Measurements from ENCODE around the gene LAMA3.

LAMA3 gene

DNA sequence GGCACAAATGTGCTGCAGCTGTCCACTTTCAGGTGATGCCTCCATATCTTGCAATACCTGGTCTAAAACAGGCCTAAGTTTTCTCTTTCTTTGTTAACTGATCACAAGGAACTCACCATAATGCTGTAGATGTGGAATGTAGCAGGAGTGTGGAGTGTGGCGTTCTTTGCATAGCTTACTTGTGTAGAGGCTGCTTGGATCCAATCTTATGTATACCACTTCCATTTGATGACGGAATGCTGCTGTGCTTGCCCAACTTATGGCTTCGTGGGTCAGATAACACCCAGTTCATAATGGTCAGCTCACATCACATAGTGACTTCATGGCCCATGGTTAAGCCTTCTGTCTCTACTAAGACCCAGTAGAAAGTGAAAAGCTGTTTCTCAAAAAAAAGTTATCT lies 114.5 kb downstream of the LAMA3 start:
- Histone ChIP-seq H3K4me1 (ENCODE audit: control insufficient read depth, insufficient read depth, low read length) (no peaks in the 10 kb centered on the region), H3K4me3 (ENCODE audit: low read depth, low read length) (no peak overlapping the region), H3K27ac (ENCODE audit: extremely low read depth, low read depth, low read length) (no peak overlapping the region), H3K36me3 (ENCODE audit: control insufficient read depth in 2 of 2, insufficient read depth in 1 of 2, low read length in 2 of 2) (peaks cover 15 to 17% of the 10 kb centered on the region in 2 experiments; a peak in 2 of 3 replicates), H3K9me3 (ENCODE audit: control insufficient read depth, insufficient read depth, low read depth, low read length) (no peaks in the 10 kb centered on the region)
- TF ChIP-seq ZNF701 (tag by site-specific recombination; IDR thresholded peaks at IDR 0.05): no peak
- TF ChIP-seq, protein P1, sequence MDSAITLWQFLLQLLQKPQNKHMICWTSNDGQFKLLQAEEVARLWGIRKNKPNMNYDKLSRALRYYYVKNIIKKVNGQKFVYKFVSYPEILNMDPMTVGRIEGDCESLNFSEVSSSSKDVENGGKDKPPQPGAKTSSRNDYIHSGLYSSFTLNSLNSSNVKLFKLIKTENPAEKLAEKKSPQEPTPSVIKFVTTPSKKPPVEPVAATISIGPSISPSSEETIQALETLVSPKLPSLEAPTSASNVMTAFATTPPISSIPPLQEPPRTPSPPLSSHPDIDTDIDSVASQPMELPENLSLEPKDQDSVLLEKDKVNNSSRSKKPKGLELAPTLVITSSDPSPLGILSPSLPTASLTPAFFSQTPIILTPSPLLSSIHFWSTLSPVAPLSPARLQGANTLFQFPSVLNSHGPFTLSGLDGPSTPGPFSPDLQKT (IDR thresholded peaks at IDR 0.05; ENCODE audit: borderline replicate concordance, low read depth, low read length): no peak
- TF ChIP-seq ZFP69B (tag by site-specific recombination; IDR thresholded peaks at IDR 0.05): no peak
- CTCF ChIA-PET: no interaction called here
- POLR2A ChIA-PET: interaction anchor here (0.5 kb wide), 1 partner anchor 130 kb away, joined by 6 read pairs; no protein-coding TSS in a partner anchor

DNA sequence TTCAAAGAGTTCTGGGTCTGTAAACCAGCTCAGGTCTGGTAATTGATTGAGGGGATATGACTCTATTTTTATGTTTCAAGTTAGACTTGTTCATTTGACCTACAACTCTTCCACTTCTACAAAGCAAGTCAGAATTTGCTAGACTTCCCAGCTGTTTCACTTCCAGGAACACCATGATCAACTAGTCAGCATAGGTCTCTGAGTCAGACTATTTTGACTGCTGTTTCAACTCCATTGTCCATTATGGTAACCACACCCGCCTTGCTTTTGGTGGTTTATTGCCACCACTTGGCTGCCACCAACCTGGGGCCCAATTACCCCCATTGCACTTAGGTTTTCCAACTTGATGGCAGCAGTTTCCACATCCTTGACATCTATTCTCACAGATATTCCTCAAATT lies 116.6 kb downstream of the LAMA3 start:
- peaks cover 10 to 30% of the 10 kb centered on the region in 2 experiments; a peak in 2 of 3 replicates for H3K36me3 ChIP-seq (ENCODE audit: control insufficient read depth in 2 of 2, insufficient read depth in 1 of 2, low read length in 2 of 2)
- POLR2A ChIA-PET: no interaction called here

More for the DNA sequence above, 116.6 kb downstream of the LAMA3 start:
- Histone ChIP-seq H3K27ac (ENCODE audit: extremely low read depth, low read depth, low read length) (no peak overlapping the region), H3K4me3 (ENCODE audit: low read depth, low read length) (no peak overlapping the region), H3K4me1 (ENCODE audit: control insufficient read depth, insufficient read depth, low read length) (no peaks in the 10 kb centered on the region), H3K9me3 (ENCODE audit: control insufficient read depth, insufficient read depth, low read depth, low read length) (no peaks in the 10 kb centered on the region)
- CTCF ChIA-PET: interaction anchor here (1.0 to 1.4 kb wide), 3 partner anchors 85 to 307 kb away, joined by 3 to 5 read pairs (median 3); no protein-coding TSS in a partner anchor
- TF ChIP-seq ZNF16 (tag by site-specific recombination; IDR thresholded peaks at IDR 0.05; ENCODE audit: low read depth) (no peak), ZNF48 (tag by site-specific recombination; IDR thresholded peaks at IDR 0.05) (no peak), ZNF223 (tag by site-specific recombination; IDR thresholded peaks at IDR 0.05) (no peak), ZNF211 (tag by site-specific recombination; IDR thresholded peaks at IDR 0.05; ENCODE audit: low read depth) (no peak), ZNF248 (tag by site-specific recombination; IDR thresholded peaks at IDR 0.05) (no peak), ZNF24 (tag by site-specific recombination; IDR thresholded peaks at IDR 0.05) (no peak), ZNF585B (tag by site-specific recombination; IDR thresholded peaks at IDR 0.05) (no peak), ZNF140 (tag by site-specific recombination; IDR thresholded peaks at IDR 0.05) (no peak), ZNF112 (tag by site-specific recombination; IDR thresholded peaks at IDR 0.05) (no peak)
- TF ChIP-seq, protein P2, sequence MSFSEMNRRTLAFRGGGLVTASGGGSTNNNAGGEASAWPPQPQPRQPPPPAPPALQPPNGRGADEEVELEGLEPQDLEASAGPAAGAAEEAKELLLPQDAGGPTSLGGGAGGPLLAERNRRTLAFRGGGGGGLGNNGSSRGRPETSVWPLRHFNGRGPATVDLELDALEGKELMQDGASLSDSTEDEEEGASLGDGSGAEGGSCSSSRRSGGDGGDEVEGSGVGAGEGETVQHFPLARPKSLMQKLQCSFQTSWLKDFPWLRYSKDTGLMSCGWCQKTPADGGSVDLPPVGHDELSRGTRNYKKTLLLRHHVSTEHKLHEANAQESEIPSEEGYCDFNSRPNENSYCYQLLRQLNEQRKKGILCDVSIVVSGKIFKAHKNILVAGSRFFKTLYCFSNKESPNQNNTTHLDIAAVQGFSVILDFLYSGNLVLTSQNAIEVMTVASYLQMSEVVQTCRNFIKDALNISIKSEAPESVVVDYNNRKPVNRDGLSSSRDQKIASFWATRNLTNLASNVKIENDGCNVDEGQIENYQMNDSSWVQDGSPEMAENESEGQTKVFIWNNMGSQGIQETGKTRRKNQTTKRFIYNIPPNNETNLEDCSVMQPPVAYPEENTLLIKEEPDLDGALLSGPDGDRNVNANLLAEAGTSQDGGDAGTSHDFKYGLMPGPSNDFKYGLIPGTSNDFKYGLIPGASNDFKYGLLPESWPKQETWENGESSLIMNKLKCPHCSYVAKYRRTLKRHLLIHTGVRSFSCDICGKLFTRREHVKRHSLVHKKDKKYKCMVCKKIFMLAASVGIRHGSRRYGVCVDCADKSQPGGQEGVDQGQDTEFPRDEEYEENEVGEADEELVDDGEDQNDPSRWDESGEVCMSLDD (tag by site-specific recombination; IDR thresholded peaks at IDR 0.05): no peak
- TF ChIP-seq, protein P3, sequence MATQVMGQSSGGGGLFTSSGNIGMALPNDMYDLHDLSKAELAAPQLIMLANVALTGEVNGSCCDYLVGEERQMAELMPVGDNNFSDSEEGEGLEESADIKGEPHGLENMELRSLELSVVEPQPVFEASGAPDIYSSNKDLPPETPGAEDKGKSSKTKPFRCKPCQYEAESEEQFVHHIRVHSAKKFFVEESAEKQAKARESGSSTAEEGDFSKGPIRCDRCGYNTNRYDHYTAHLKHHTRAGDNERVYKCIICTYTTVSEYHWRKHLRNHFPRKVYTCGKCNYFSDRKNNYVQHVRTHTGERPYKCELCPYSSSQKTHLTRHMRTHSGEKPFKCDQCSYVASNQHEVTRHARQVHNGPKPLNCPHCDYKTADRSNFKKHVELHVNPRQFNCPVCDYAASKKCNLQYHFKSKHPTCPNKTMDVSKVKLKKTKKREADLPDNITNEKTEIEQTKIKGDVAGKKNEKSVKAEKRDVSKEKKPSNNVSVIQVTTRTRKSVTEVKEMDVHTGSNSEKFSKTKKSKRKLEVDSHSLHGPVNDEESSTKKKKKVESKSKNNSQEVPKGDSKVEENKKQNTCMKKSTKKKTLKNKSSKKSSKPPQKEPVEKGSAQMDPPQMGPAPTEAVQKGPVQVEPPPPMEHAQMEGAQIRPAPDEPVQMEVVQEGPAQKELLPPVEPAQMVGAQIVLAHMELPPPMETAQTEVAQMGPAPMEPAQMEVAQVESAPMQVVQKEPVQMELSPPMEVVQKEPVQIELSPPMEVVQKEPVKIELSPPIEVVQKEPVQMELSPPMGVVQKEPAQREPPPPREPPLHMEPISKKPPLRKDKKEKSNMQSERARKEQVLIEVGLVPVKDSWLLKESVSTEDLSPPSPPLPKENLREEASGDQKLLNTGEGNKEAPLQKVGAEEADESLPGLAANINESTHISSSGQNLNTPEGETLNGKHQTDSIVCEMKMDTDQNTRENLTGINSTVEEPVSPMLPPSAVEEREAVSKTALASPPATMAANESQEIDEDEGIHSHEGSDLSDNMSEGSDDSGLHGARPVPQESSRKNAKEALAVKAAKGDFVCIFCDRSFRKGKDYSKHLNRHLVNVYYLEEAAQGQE (tag by site-specific recombination; IDR thresholded peaks at IDR 0.05): no peak
- TF ChIP-seq, protein P4, sequence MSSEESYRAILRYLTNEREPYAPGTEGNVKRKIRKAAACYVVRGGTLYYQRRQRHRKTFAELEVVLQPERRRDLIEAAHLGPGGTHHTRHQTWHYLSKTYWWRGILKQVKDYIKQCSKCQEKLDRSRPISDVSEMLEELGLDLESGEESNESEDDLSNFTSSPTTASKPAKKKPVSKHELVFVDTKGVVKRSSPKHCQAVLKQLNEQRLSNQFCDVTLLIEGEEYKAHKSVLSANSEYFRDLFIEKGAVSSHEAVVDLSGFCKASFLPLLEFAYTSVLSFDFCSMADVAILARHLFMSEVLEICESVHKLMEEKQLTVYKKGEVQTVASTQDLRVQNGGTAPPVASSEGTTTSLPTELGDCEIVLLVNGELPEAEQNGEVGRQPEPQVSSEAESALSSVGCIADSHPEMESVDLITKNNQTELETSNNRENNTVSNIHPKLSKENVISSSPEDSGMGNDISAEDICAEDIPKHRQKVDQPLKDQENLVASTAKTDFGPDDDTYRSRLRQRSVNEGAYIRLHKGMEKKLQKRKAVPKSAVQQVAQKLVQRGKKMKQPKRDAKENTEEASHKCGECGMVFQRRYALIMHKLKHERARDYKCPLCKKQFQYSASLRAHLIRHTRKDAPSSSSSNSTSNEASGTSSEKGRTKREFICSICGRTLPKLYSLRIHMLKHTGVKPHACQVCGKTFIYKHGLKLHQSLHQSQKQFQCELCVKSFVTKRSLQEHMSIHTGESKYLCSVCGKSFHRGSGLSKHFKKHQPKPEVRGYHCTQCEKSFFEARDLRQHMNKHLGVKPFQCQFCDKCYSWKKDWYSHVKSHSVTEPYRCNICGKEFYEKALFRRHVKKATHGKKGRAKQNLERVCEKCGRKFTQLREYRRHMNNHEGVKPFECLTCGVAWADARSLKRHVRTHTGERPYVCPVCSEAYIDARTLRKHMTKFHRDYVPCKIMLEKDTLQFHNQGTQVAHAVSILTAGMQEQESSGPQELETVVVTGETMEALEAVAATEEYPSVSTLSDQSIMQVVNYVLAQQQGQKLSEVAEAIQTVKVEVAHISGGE (tag by site-specific recombination; conservative IDR thresholded peaks at IDR 0.05; ENCODE audit: low read depth): no peak
